ENCODE measurements around the gene RBM38.

The RBM38 gene

DNA sequence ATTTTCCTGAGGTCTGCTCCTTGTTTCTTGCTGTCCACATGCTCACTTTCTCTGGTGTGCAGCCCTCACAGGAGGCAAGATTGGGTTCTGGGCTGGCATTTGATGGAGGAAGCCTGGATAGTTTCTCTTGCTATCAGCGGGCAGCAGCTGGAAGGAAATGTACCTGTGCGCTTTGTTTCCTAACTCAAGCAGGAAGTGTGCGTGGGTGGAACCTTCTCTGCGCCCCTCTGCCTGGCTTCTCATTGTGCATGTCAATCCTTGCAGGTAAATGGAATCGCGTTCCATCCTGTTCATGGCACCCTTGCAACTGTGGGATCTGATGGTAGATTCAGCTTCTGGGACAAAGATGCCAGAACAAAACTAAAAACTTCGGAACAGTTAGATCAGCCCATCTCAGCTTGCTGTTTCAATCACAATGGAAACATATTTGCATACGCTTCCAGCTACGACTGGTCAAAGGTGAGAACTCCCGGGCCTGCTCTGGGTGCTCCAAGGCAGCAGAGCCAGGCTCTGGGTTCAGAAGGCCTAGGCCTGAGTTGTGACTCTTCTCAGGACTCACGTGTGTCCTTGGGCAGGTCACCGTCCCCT is 16.8 kb upstream of the RBM38 start:
- no peaks in the 10 kb centered on the region for H3F3A ChIP-seq (ENCODE audit: low read depth)
- H3K9ac ChIP-seq (ENCODE audit: low read depth, low read length, poor library complexity, severe bottlenecking) = no peak overlapping the region
- no peak overlapping the region for H3K4me3 ChIP-seq (ENCODE audit: low read length, poor library complexity, severe bottlenecking)
- no peaks in the 10 kb centered on the region for H3K79me2 ChIP-seq (ENCODE audit: insufficient read depth, low read length)
- H2AFZ ChIP-seq (ENCODE audit: low read length) = no peak overlapping the region
- no peaks in the 10 kb centered on the region for H3K27me3 ChIP-seq (ENCODE audit: insufficient read depth, low read length, poor library complexity, severe bottlenecking)
- H3K36me3 ChIP-seq (ENCODE audit: insufficient read depth, low read length) = peaks cover 96% of the 10 kb centered on the region; the same call in 1 of the 2 replicates
- H3K9me3 ChIP-seq (ENCODE audit: insufficient read depth, low read depth, low read length) = no peaks in the 10 kb centered on the region
- H3K9me2 ChIP-seq (replicated peaks; ENCODE audit: low read depth, low read length) = no peaks in the 10 kb centered on the region
- H3K4me2 ChIP-seq (ENCODE audit: low read depth, low read length, poor library complexity, severe bottlenecking) = no peak overlapping the region
- no peaks in the 10 kb centered on the region for H3K4me1 ChIP-seq (ENCODE audit: insufficient read depth, low read length, poor library complexity, severe bottlenecking)
- TF ChIP-seq EZH2phosphoT487 (IDR thresholded peaks at IDR 0.05; ENCODE audit: borderline replicate concordance) = no peak
- TF ChIP-seq, protein P1, sequence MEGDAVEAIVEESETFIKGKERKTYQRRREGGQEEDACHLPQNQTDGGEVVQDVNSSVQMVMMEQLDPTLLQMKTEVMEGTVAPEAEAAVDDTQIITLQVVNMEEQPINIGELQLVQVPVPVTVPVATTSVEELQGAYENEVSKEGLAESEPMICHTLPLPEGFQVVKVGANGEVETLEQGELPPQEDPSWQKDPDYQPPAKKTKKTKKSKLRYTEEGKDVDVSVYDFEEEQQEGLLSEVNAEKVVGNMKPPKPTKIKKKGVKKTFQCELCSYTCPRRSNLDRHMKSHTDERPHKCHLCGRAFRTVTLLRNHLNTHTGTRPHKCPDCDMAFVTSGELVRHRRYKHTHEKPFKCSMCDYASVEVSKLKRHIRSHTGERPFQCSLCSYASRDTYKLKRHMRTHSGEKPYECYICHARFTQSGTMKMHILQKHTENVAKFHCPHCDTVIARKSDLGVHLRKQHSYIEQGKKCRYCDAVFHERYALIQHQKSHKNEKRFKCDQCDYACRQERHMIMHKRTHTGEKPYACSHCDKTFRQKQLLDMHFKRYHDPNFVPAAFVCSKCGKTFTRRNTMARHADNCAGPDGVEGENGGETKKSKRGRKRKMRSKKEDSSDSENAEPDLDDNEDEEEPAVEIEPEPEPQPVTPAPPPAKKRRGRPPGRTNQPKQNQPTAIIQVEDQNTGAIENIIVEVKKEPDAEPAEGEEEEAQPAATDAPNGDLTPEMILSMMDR (conservative IDR thresholded peaks at IDR 0.05; ENCODE audit: low read length) = no peak
- H4K20me1 ChIP-seq (ENCODE audit: insufficient read depth, low read length, poor library complexity, severe bottlenecking) = no peaks in the 10 kb centered on the region

- Histone ChIP-seq H3K9me3 (ENCODE audit: insufficient read depth, low read depth, low read length) (no peaks in the 10 kb centered on the region), H3K9ac (ENCODE audit: low read depth, low read length, poor library complexity, severe bottlenecking) (no peak overlapping the region), H3K79me2 (ENCODE audit: insufficient read depth, low read length) (no peaks in the 10 kb centered on the region), H4K20me1 (ENCODE audit: insufficient read depth, low read length, poor library complexity, severe bottlenecking) (no peaks in the 10 kb centered on the region), H3K4me3 (ENCODE audit: low read length, poor library complexity, severe bottlenecking) (no peak overlapping the region), H3K9me2 (replicated peaks; ENCODE audit: low read depth, low read length) (no peaks in the 10 kb centered on the region), H3K36me3 (ENCODE audit: insufficient read depth, low read length) (peaks cover 92% of the 10 kb centered on the region; the same call in 1 of the 2 replicates), H3K4me1 (ENCODE audit: insufficient read depth, low read length, poor library complexity, severe bottlenecking) (no peaks in the 10 kb centered on the region), H3K4me2 (ENCODE audit: low read depth, low read length, poor library complexity, severe bottlenecking) (no peak overlapping the region), H3F3A (ENCODE audit: low read depth) (no peaks in the 10 kb centered on the region), H3K27me3 (ENCODE audit: insufficient read depth, low read length, poor library complexity, severe bottlenecking) (no peaks in the 10 kb centered on the region), H2AFZ (ENCODE audit: low read length) (no peak overlapping the region)
- TF ChIP-seq, protein P1 (conservative IDR thresholded peaks at IDR 0.05; ENCODE audit: low read length) = no peak
- no peak for TF ChIP-seq EZH2phosphoT487 (IDR thresholded peaks at IDR 0.05; ENCODE audit: borderline replicate concordance)
Observed at GRCh38 chr20:57374931-57375651, 16.1 kb upstream of the RBM38 start.

DNA sequence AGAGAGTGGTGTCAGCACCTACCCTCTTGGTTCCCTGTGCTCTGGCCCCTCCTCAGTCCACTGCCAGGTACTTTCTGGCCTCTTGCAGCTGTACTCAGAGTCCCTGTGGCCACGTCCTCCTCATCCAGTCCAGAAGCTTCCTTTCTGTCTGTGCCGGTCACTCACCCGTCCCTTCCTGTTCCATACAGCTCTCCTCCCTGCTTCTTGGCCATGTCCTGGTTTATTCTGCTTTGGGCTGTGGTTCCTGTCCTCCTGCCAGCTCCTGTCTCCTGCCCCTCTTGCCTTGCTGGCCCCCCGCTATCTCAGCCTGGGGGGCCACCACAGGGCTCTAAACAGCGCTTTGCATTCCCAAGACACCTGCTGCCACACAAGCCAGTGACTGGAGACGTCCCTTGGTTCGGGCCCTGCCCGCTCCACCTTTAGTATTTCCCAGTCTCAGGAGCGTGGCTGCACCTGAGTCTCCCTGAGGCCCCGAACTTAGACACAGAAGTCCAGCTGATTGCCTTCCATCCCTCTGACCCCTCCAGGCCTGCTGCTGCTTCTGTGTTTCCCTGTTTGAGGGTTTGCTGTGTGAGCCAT is 15.5 kb upstream of the RBM38 start:
- Histone ChIP-seq H3K9me3 (ENCODE audit: insufficient read depth, low read depth, low read length) (no peaks in the 10 kb centered on the region), H3K79me2 (ENCODE audit: insufficient read depth, low read length) (no peaks in the 10 kb centered on the region), H3K27me3 (ENCODE audit: insufficient read depth, low read length, poor library complexity, severe bottlenecking) (no peaks in the 10 kb centered on the region), H3K4me3 (ENCODE audit: low read length, poor library complexity, severe bottlenecking) (no peak overlapping the region), H3K4me2 (ENCODE audit: low read depth, low read length, poor library complexity, severe bottlenecking) (no peak overlapping the region), H2AFZ (ENCODE audit: low read length) (no peak overlapping the region), H3K36me3 (ENCODE audit: insufficient read depth, low read length) (peaks cover 88% of the 10 kb centered on the region; the same call in 1 of the 2 replicates), H3K4me1 (ENCODE audit: insufficient read depth, low read length, poor library complexity, severe bottlenecking) (no peaks in the 10 kb centered on the region), H4K20me1 (ENCODE audit: insufficient read depth, low read length, poor library complexity, severe bottlenecking) (no peaks in the 10 kb centered on the region), H3K9me2 (replicated peaks; ENCODE audit: low read depth, low read length) (no peaks in the 10 kb centered on the region), H3F3A (ENCODE audit: low read depth) (no peaks in the 10 kb centered on the region), H3K9ac (ENCODE audit: low read depth, low read length, poor library complexity, severe bottlenecking) (no peak overlapping the region)
- TF ChIP-seq, protein P1 (conservative IDR thresholded peaks at IDR 0.05; ENCODE audit: low read length) = no peak
- no peak for TF ChIP-seq EZH2phosphoT487 (IDR thresholded peaks at IDR 0.05; ENCODE audit: borderline replicate concordance)
